Measurements from ENCODE around the gene UNC5C.

The UNC5C gene

GRCh38 chr4:95340191-95340590, 208.6 kb downstream of the UNC5C start:
- DNase-seq (ENCODE audit: low spot score in 2 of 2) (no peak), ATAC-seq (no peak)
- Mint-ChIP-seq H3K9me3 (peaks cover 25% of the 10 kb centered on the region), H3K4me1 (no peaks in the 10 kb centered on the region), H3K27ac (no peak overlapping the region), H3K4me3 (no peak overlapping the region), H3K36me3 (no peaks in the 10 kb centered on the region)

- no peak for ATAC-seq
- Mint-ChIP-seq H3K9me3 (no peaks in the 10 kb centered on the region), H3K4me1 (no peaks in the 10 kb centered on the region), H3K27ac (no peak overlapping the region), H3K36me3 (no peaks in the 10 kb centered on the region), H3K4me3 (no peak overlapping the region)
- no peak for DNase-seq (ENCODE audit: low spot score in 2 of 2)
These were observed 223.1 kb downstream of the UNC5C start for GRCh38 chr4:95325665-95326064.

DNA sequence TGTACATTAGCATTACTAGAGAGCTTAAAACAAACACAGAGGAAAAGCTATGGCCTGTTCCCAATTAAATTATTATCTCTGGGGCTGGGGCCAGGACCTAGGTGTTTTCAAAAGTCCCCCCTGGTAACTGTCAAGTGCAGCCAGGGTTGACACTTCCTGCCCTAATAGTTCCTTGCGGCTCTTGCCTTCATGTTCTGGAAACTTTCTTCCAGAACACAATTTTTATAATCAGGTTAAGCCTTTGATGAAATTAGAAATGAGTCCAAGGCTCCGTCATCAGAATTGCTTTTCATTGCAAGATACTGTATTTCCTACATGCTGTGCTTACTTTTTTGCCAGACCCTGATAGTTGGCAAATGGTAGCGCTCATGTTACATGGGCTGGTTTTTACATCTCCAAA, 229.6 kb downstream of the UNC5C start:
- H3K4me1 Mint-ChIP-seq, result no peaks in the 10 kb centered on the region
- DNase-seq (ENCODE audit: low spot score in 2 of 2) (no peak), ATAC-seq (no peak)
- H3K4me3 Mint-ChIP-seq, result no peak overlapping the region
- peaks cover 4% of the 10 kb centered on the region for H3K9me3 Mint-ChIP-seq
- no peaks in the 10 kb centered on the region for H3K36me3 Mint-ChIP-seq
- H3K27ac Mint-ChIP-seq, result no peak overlapping the region

- no peak for ATAC-seq
- H3K4me3 Mint-ChIP-seq, result no peak overlapping the region
- H3K4me1 Mint-ChIP-seq, result no peaks in the 10 kb centered on the region
- no peak for DNase-seq (ENCODE audit: low spot score in 2 of 2)
- H3K36me3 Mint-ChIP-seq, result no peaks in the 10 kb centered on the region
- H3K9me3 Mint-ChIP-seq, result peaks cover 4% of the 10 kb centered on the region
- H3K27ac Mint-ChIP-seq, result no peak overlapping the region
These were observed 230.3 kb downstream of the UNC5C start for GRCh38 chr4:95318483-95318882.

DNA sequence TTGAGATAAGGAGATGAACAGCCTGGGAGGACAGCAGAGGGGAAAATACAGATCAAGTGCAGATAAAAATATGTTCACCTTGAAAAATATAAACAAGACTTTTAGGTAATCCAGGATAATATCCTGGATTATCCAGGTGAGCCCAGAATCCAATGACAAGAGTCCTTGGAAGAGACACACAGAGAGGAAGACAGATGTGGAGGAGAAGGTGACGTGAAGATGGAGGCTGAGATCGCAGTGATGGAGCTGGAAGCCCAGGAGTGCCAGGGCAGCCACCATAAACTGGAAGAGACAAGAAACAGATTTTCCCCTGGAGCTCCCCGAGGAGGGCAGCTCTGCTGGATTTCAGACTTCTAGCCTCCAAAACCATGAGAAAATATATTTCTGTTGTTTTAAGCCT, 230.7 kb downstream of the UNC5C start:
- ATAC-seq (no peak), DNase-seq (ENCODE audit: low spot score in 2 of 2) (no peak)
- Mint-ChIP-seq H3K4me1 (no peaks in the 10 kb centered on the region), H3K9me3 (peaks cover 4% of the 10 kb centered on the region), H3K4me3 (no peak overlapping the region), H3K27ac (no peak overlapping the region), H3K36me3 (no peaks in the 10 kb centered on the region)

- no peaks in the 10 kb centered on the region for H3K4me1 Mint-ChIP-seq
- peaks cover 7% of the 10 kb centered on the region for H3K9me3 Mint-ChIP-seq
- ATAC-seq (no peak), DNase-seq (ENCODE audit: low spot score in 2 of 2) (no peak)
- no peaks in the 10 kb centered on the region for H3K36me3 Mint-ChIP-seq
- no peak overlapping the region for H3K4me3 Mint-ChIP-seq
- no peak overlapping the region for H3K27ac Mint-ChIP-seq
These were observed 231.5 kb downstream of the UNC5C start for GRCh38 chr4:95317085-95317793.

GRCh38 chr4:95314573-95314972, 234.2 kb downstream of the UNC5C start:
- Mint-ChIP-seq H3K36me3 (no peaks in the 10 kb centered on the region), H3K27ac (no peak overlapping the region), H3K4me3 (no peak overlapping the region), H3K9me3 (peaks cover 7% of the 10 kb centered on the region), H3K4me1 (no peaks in the 10 kb centered on the region)
- ATAC-seq (no peak), DNase-seq (ENCODE audit: low spot score in 2 of 2) (no peak)

DNA sequence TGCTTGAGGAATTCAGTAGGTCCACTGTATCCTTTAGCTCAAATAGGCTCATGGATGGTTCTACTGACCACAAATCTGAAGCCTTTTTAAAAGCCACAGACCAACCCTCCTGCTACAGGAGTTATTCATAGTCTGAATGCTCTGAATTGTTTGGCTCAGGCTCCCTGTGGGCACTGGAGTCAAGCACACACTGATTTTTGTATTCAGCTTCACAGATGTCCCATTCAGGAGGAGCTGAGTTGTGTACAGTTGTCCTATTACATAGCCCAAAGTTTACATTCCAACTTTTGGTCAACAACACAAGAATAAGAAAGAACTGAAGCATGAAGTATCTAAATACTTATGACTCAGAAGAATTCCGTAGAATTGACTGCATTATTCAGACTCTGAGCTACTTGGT, 243.9 kb downstream of the UNC5C start:
- H3K4me3 Mint-ChIP-seq, result no peak overlapping the region
- no peaks in the 10 kb centered on the region for H3K9me3 Mint-ChIP-seq
- no peak for DNase-seq (ENCODE audit: low spot score in 2 of 2)
- no peaks in the 10 kb centered on the region for H3K4me1 Mint-ChIP-seq
- no peak for ATAC-seq
- no peak overlapping the region for H3K27ac Mint-ChIP-seq
- no peaks in the 10 kb centered on the region for H3K36me3 Mint-ChIP-seq

DNA sequence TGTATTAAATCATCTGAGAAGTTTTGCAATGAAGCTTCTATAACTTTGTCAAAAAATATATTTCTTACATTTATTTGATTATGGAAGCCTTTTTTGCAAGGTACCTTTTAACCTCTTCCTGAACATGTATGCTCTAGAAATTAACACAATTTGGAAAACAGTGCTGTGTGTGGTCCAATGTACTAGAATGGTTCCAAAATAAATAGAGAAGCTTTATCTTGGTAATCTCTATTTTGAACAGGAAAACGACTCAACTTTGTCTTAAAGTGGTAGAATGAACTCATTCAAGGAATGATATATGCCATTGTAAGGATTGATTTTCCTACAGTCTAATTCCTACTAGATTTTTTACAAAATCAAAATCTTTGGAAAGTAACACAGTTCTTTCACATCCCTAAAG, 248.5 kb downstream of the UNC5C start:
- DNase-seq (ENCODE audit: low spot score in 2 of 2), result no peak
- no peak overlapping the region for H3K27ac Mint-ChIP-seq

DNA sequence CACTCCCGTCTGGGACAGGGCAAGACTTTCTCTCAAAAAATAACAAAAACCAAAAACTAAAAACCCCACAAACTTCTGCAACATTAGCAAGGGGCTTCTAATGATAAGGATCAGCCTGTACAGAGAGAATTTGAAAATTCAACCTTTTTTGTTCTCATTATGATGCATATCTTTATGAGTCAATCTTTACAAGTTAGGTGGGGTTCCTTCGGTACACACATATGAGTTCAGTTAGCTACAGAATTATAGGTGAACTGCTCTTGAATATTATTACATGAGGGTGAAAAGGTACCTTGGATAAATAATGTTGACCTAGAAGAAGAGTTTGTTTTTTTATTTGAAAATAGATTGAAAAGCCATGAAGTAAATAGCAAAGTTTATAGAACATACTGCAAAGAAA, 252.7 kb downstream of the UNC5C start:
- DNase-seq (ENCODE audit: low spot score in 2 of 2) (no peak), ATAC-seq (no peak)
- H3K27ac Mint-ChIP-seq, result no peak overlapping the region
- H3K4me3 Mint-ChIP-seq, result no peak overlapping the region
- H3K9me3 Mint-ChIP-seq, result peaks cover 10% of the 10 kb centered on the region
- no peaks in the 10 kb centered on the region for H3K36me3 Mint-ChIP-seq
- H3K4me1 Mint-ChIP-seq, result no peaks in the 10 kb centered on the region

More for the DNA sequence above, 248.5 kb downstream of the UNC5C start:
- no peaks in the 10 kb centered on the region for H3K36me3 Mint-ChIP-seq
- H3K4me3 Mint-ChIP-seq, result no peak overlapping the region
- peaks cover 10% of the 10 kb centered on the region for H3K9me3 Mint-ChIP-seq
- ATAC-seq, result no peak
- H3K4me1 Mint-ChIP-seq, result no peaks in the 10 kb centered on the region

- H3K4me3 Mint-ChIP-seq, result no peak overlapping the region
- H3K4me1 Mint-ChIP-seq, result no peaks in the 10 kb centered on the region
- no peak for ATAC-seq
- peaks cover 10% of the 10 kb centered on the region for H3K9me3 Mint-ChIP-seq
- H3K36me3 Mint-ChIP-seq, result no peaks in the 10 kb centered on the region
- no peak overlapping the region for H3K27ac Mint-ChIP-seq
- DNase-seq (ENCODE audit: low spot score in 2 of 2), result no peak
These were observed 253.6 kb downstream of the UNC5C start for GRCh38 chr4:95295157-95295556.

GRCh38 chr4:95294321-95294720, 254.5 kb downstream of the UNC5C start:
- Mint-ChIP-seq H3K27ac (no peak overlapping the region), H3K4me3 (no peak overlapping the region), H3K36me3 (no peaks in the 10 kb centered on the region)

DNA sequence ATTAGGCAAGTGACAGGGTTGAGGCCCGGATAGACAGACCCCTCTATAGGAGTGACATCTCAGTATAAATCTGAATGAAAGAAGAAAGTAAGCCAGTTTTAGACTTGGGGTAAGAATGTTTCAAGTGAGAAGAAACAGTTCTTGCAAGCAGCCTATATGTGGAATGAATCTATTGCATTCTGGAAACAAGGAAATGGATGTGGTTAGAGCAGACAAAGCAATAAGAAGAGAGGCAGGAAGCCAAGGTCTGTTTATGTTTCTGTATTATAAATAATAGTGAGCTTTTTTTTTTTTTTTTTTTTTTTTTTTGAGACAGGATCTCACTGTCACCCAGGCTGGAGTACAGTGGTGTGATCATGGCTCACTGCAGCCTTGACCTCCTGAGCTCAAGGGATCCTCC, 255.8 kb downstream of the UNC5C start:
- Mint-ChIP-seq H3K4me3 (no peak overlapping the region), H3K4me1 (no peaks in the 10 kb centered on the region), H3K36me3 (no peaks in the 10 kb centered on the region), H3K27ac (no peak overlapping the region), H3K9me3 (no peaks in the 10 kb centered on the region)
- no peak for ATAC-seq
- DNase-seq (ENCODE audit: low spot score in 2 of 2), result no peak

More at GRCh38 chr4:95294321-95294720, 254.5 kb downstream of the UNC5C start:
- ATAC-seq (no peak), DNase-seq (ENCODE audit: low spot score in 2 of 2) (no peak)
- peaks cover 5% of the 10 kb centered on the region for H3K9me3 Mint-ChIP-seq
- no peaks in the 10 kb centered on the region for H3K4me1 Mint-ChIP-seq

GRCh38 chr4:95290702-95291101, 258.1 kb downstream of the UNC5C start:
- no peak for DNase-seq (ENCODE audit: low spot score in 2 of 2)
- Mint-ChIP-seq H3K4me3 (no peak overlapping the region), H3K9me3 (no peaks in the 10 kb centered on the region), H3K4me1 (no peaks in the 10 kb centered on the region), H3K36me3 (no peaks in the 10 kb centered on the region), H3K27ac (no peak overlapping the region)
- no peak for ATAC-seq

GRCh38 chr4:95289028-95289634, 259.6 kb downstream of the UNC5C start:
- Mint-ChIP-seq H3K9me3 (no peaks in the 10 kb centered on the region), H3K4me1 (no peaks in the 10 kb centered on the region), H3K4me3 (no peak overlapping the region), H3K27ac (no peak overlapping the region), H3K36me3 (no peaks in the 10 kb centered on the region)
- ATAC-seq (no peak), DNase-seq (ENCODE audit: low spot score in 2 of 2) (no peak)

DNA sequence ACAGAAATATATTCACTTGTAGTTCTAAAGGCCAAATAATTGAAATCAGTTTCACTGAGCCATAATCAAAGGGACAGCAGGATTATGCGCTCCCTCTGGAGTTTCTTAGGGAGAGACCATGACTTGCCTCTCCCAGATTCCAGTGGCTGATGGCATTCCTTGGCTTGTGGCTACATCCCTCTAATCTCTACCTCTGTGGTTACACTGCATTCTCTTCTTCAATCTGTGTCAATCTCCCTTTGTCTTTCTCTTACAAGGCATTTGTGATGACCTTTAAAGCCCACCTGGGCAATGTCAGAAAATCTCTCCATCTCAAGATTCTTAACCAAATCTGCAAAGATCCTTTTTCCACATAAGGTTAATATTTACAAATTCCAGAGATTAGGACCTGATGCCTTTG, 260.2 kb downstream of the UNC5C start:
- Mint-ChIP-seq H3K4me3 (no peak overlapping the region), H3K4me1 (no peaks in the 10 kb centered on the region), H3K27ac (no peak overlapping the region), H3K36me3 (no peaks in the 10 kb centered on the region), H3K9me3 (no peaks in the 10 kb centered on the region)
- ATAC-seq (no peak), DNase-seq (ENCODE audit: low spot score in 2 of 2) (no peak)
